Astrocyte of the spinal cord (primary cell): Measurements from ENCODE around the gene SDF2.

Experiments used
- DNase-seq: peaks from one replicate; pipeline ENCODE4 v3.0.0; 2011; ENCODE audit warnings: low read depth, low spot score
- H3K4me3 ChIP-seq: 2 replicates; pipeline ENCODE4 v1.5.1; 2011; ENCODE audit warnings: low read depth, mild to moderate bottlenecking, low read length, moderate library complexity
- CTCF ChIP-seq: IDR thresholded peaks from 2 replicates; pipeline ENCODE4 v1.5.1; 2012; ENCODE audit warnings: low read depth, mild to moderate bottlenecking, low read length, inconsistent platforms
- in situ Hi-C: cut with HindIII; loops from 2 replicates; pipeline ENCODE4 v1.10.0; 2017; ENCODE audit warnings: low sequenced_read_pairs

The SDF2 gene, protein sequence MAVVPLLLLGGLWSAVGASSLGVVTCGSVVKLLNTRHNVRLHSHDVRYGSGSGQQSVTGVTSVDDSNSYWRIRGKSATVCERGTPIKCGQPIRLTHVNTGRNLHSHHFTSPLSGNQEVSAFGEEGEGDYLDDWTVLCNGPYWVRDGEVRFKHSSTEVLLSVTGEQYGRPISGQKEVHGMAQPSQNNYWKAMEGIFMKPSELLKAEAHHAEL

GRCh38 chr17:28661635-28662526 lies at the start of gene SDF2, which contains the start of gene SUPT6H:
Gene SDF2, minus strand, starts transcription at chr17:28661906. Its CDS starts 30 bp downstream, at chr17:28661876.
Gene SUPT6H, plus strand, starts transcription at chr17:28662205. Its CDS starts 11,197 bp downstream, at chr17:28673402.
- H3K4me3 ChIP-seq = peak within 1 kb of the TSS; percentile 97
- DNase-seq = peak; percentile 87
- in situ Hi-C loops = no loop called here
- no peak for TF ChIP-seq CTCF

GRCh38 chr17:28710861-28711722 lies 49.4 kb upstream of the SDF2 start:
- H3K4me3 ChIP-seq = peak overlapping the region; percentile 49
- peak; percentile 92 for DNase-seq
- in situ Hi-C loops = no loop called here
- no peak for TF ChIP-seq CTCF

GRCh38 chr17:28707339-28707720 lies 45.6 kb upstream of the SDF2 start:
- DNase-seq = no peak
- no peak for TF ChIP-seq CTCF
- H3K4me3 ChIP-seq = no peak overlapping the region
- in situ Hi-C loops = no loop called here

- DNase-seq = no peak
- TF ChIP-seq CTCF = no peak
- H3K4me3 ChIP-seq = no peak overlapping the region
- in situ Hi-C loops = no loop called here
Observed at GRCh38 chr17:28706471-28707338, 45.0 kb upstream of the SDF2 start.

DNA sequence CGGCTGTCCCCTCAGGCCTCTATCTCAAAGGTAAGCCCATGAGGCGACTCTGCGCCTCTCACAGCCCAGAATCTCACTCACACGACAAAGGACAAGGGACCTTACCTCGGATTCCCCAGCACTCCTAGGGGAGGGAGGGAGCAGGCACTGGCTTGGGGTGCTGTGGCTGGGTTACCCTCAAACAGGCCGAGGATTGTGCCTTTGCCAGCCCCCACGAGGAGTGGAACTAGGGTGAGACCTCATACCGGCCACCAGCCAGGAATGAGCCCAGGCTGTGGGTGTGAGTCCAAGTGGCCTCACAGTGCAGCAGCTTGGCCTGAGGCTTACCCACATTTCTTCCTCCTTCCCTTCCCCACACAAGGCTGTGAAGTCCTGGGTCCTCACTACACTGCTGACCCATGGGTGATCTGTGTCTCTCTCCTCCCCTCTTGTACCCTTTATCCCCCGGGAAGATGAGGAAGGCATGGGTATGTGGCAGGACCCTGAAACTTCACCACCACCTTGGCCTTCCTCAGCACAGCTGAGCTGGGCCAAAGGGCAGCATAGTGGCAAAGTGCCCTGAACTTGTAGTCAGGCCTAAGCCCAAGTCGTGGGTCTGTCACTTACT lies 44.1 kb upstream of the SDF2 start:
- no peak for TF ChIP-seq CTCF
- no peak for DNase-seq
- no peak overlapping the region for H3K4me3 ChIP-seq
- in situ Hi-C loops = no loop called here
